K562 (cell line): ENCODE measurements around the gene C19orf47. TPM values are rescaled to one million over a fixed set of nuclear protein-coding genes. Genes with fewer than 3 reads are reported as not detected.

Source experiments
- ATAC-seq: fragments of 200-7000 bp; cut with Tn5 transposase; 3 replicates; pipeline ENCODE4 v1.9.1; 2020; ENCODE audit warnings: moderate library complexity
- BruUV-seq: library from RNA; stranded (reverse); fragments of 400-500 nt; replicated peaks from 2 replicates; lab custom pipeline; 2021; lab: Mats Ljungman, UMichigan
- CTCF ChIA-PET: fragments of 300-600 bp; formaldehyde crosslinking; extraction: SDS; loops from one replicate; lab custom pipeline; 2021; ENCODE audit warnings: low intra/inter-chr PET ratio; lab: Yijun Ruan, JAX
- POLR2A ChIA-PET: fragments of 300-600, 350-650 bp; sonication (Branson Sonifier 250); formaldehyde crosslinking; extraction: SDS; loops from one replicate; lab custom pipeline; 2021; ENCODE audit warnings: antibody characterized with exemption, inconsistent platforms; lab: Yijun Ruan, JAX
- DNase-seq, 4 experiments: peaks; one replicate each; pipeline versions ENCODE4 v3.0.0 to v3.0.0-alpha.2; 2011 to 2018; ENCODE audit warnings: low spot score in 3 of 4, mixed read lengths in 3 of 4; ENCODE audit errors: extremely low read depth in 1 of 4
- FAIRE-seq: peaks from 2 replicates; lab custom pipeline; 2011; peaks lifted over from hg19 to GRCh38; lab: Jason Lieb, UNC
- H2AFZ ChIP-seq: 2 replicates; pipeline ENCODE4 v1.6.0; 2011; ENCODE audit warnings: low read depth, low read length, control low read depth, inconsistent platforms
- H3K27ac ChIP-seq: fragments of 200-600 bp; 3 replicates; pipeline ENCODE4 v1.8.0; 2011; ENCODE audit warnings: low read depth, mild to moderate bottlenecking, control low read depth, inconsistent platforms, low read length, moderate library complexity, mixed read lengths; ENCODE audit errors: extremely low read depth
- H3K27me3 ChIP-seq, 2 experiments: fragments of 300-600 bp in 1 of 2; 2 replicates in 1 of 2; 3 replicates in 1 of 2; pipeline versions ENCODE4 v1.6.0 to v1.8.0; 2011; ENCODE audit warnings: inconsistent platforms in 2 of 2, low read length in 2 of 2, mild to moderate bottlenecking in 1 of 2, mixed read lengths in 1 of 2, moderate library complexity in 1 of 2; ENCODE audit not compliant: control insufficient read depth in 2 of 2, insufficient read depth in 2 of 2
- H3K36me3 ChIP-seq: fragments of 300-600 bp; 3 replicates; pipeline ENCODE4 v1.8.0; 2011; ENCODE audit warnings: mild to moderate bottlenecking, low read length, inconsistent platforms; ENCODE audit not compliant: control insufficient read depth, insufficient read depth
- H3K4me1 ChIP-seq, 2 experiments: fragments of 200-600 bp in 1 of 2; replicated peaks in 1 of 2; 2 replicates in 1 of 2; 3 replicates in 1 of 2; pipeline versions ENCODE4 v1.5.1 to v1.8.0; 2011; ENCODE audit warnings: inconsistent platforms in 2 of 2, low read length in 2 of 2, mild to moderate bottlenecking in 1 of 2, mixed read lengths in 1 of 2, moderate library complexity in 1 of 2; ENCODE audit not compliant: control insufficient read depth in 2 of 2, insufficient read depth in 2 of 2
- H3K4me2 ChIP-seq: 2 replicates; pipeline ENCODE4 v1.6.1; 2011; ENCODE audit warnings: low read length, control low read depth, inconsistent platforms, mixed read lengths; ENCODE audit not compliant: insufficient read depth
- H3K4me3 ChIP-seq: fragments of 200-600 bp; sonication (generic), shearing (Covaris generic); 2 replicates; pipeline ENCODE4 v1.5.1; 2016; ENCODE audit warnings: control low read depth, inconsistent platforms
- H3K79me2 ChIP-seq: fragments of 200-600 bp; 3 replicates; pipeline ENCODE4 v1.8.0; 2011; ENCODE audit warnings: low read length, inconsistent platforms; ENCODE audit not compliant: control insufficient read depth, insufficient read depth
- H3K9ac ChIP-seq, 2 experiments: 2 replicates each; pipeline versions ENCODE4 v1.6.0 to v1.6.1; 2011; ENCODE audit warnings: low read depth in 2 of 2, low read length in 2 of 2, control low read depth in 1 of 2, inconsistent platforms in 1 of 2, mild to moderate bottlenecking in 1 of 2, mixed read lengths in 1 of 2; ENCODE audit not compliant: insufficient read depth in 1 of 2
- H3K9me1 ChIP-seq: one replicate; pipeline ENCODE4 v1.6.0; 2011; ENCODE audit warnings: inconsistent platforms, mild to moderate bottlenecking, low read length, moderate library complexity; ENCODE audit not compliant: control insufficient read depth, insufficient read depth
- H3K9me3 ChIP-seq: replicated peaks from 2 replicates; pipeline ENCODE4 v1.5.1; 2011; ENCODE audit warnings: low read depth, low read length, inconsistent platforms; ENCODE audit not compliant: control insufficient read depth, insufficient read depth
- H4K20me1 ChIP-seq: replicated peaks from 2 replicates; pipeline ENCODE4 v1.6.1; 2011; ENCODE audit warnings: low read length, inconsistent platforms, mixed read lengths; ENCODE audit not compliant: control insufficient read depth, insufficient read depth
- HOXB6 ChIP-seq: fragments of 250-450 bp; sonication (Bioruptor Pico); IDR thresholded peaks from 2 replicates; pipeline ENCODE4 v1.5.1; 2022; ENCODE audit warnings: mild to moderate bottlenecking, borderline replicate concordance
- PRMT5 ChIP-seq: sonication (generic); formaldehyde crosslinking; IDR thresholded peaks from 2 replicates; pipeline ENCODE4 v1.5.0; 2020; ENCODE audit warnings: missing genetic modification reagents
- YBX1 ChIP-seq: fragments of 450-650 bp; IDR thresholded peaks from 2 replicates; pipeline ENCODE4 v1.7.1; 2016; ENCODE audit warnings: mild to moderate bottlenecking
- ZSCAN32 ChIP-seq: fragments of 450-650 bp; formaldehyde crosslinking; IDR thresholded peaks from 2 replicates; pipeline ENCODE4 v1.4.0; 2020; ENCODE audit warnings: mild to moderate bottlenecking, moderate library complexity
- WGBS: fragments of 100-300 bp; shearing (Covaris generic); methylation state at CpG from one replicate; pipeline ENCODE4 v1.1.6; 2016; ENCODE audit warnings: low coverage, mixed read lengths; ENCODE audit not compliant: insufficient coverage; ENCODE audit errors: missing lambda C conversion rate; 5-methylcytosine and 5-hydroxymethylcytosine counted together
- in situ Hi-C: fragments of 300-500 bp; cut with MboI; formaldehyde crosslinking; loops from 4 replicates; pipeline ENCODE4 v1.15.0; 2018; ENCODE audit warnings: inconsistent platforms, mixed read lengths
- intact Hi-C: fragments of 100-400 bp; cut with micrococcal nuclease; formaldehyde crosslinking; loops from 2 replicates; pipeline ENCODE4 v1.14.2; 2022
- polyA plus RNA-seq, 8 experiments: library from polyadenylated mRNA; depleted of rRNA in 4 of 8; stranded (reverse) in 5 of 8; unstranded in 3 of 8; fragments of >200 nt; fragmentation: Nextera tagmentation in 2 of 8; fragmentation: Illumina TruSeq in 1 of 8; extraction: Ambion mirVana in 2 of 8; extraction: Trizol in 1 of 8; gene quantifications; 2 replicates each; pipeline versions ENCODE4 v1.2.1 to v1.2.3, GENCODE V29; 2011 to 2014; ENCODE audit warnings: inconsistent platforms in 1 of 8, missing spikeins in 1 of 8
- total RNA-seq, 7 experiments: library from RNA; depleted of rRNA in 6 of 7; stranded (reverse); fragments of >200 nt in 6 of 7; fragmentation: Illumina TruSeq in 2 of 7; extraction: Trizol in 2 of 7; gene quantifications; 2 replicates each; pipeline versions ENCODE4 v1.2.1 to v1.2.3, GENCODE V29; 2011 to 2021; ENCODE audit warnings: low replicate concordance in 1 of 7
- TF ChIP-seq, protein P1 (sequence below): conservative IDR thresholded peaks from 2 replicates; pipeline ENCODE4 v1.6.1; 2011; ENCODE audit warnings: low read depth, mild to moderate bottlenecking, low read length; ENCODE audit not compliant: control insufficient read depth

The C19orf47 gene
- total and polyA plus RNA-seq, 9 of the 15 experiments (the other 6 are each of a cell fraction or from before 2014, with no cell fraction given) = 0.08 to 26.1 (median 14.7) TPM

DNA sequence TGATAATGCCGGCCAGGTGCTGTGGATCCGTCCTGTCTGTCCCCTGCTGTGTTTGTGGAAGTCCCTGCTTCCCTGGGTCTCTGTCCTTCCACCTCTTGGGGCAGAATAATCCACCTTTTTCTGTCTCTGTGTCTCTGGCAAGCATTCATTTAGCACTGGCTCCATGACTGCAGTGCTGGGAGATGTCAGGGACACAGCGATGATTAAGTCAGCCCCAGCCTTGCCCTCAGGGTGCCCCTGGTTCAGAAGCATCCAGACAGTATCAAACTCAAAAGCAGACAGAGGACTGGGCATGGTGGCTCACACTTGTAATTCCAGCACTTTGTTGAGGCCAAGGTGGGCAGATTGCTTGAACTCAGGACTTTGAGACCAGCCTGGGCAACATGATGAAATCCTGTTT is 40.3 kb upstream of the C19orf47 start:
- 11% methylated on average over 3 of the region's 3 CpGs for WGBS
- Histone ChIP-seq H3K9me1 (no peaks in the 10 kb centered on the region), H3K4me1 (peaks cover 6 to 21% of the 10 kb centered on the region in 2 experiments; a peak in 3 of 5 replicates), H3K36me3 (no peaks in the 10 kb centered on the region), H2AFZ (no peak overlapping the region), H3K79me2 (no peaks in the 10 kb centered on the region), H4K20me1 (no peaks in the 10 kb centered on the region), H3K9ac (no peak overlapping the region), H3K27ac (no peak overlapping the region), H3K9me3 (no peaks in the 10 kb centered on the region), H3K4me2 (no peak overlapping the region)
- FAIRE-seq (no peak), DNase-seq (no peak), ATAC-seq (no peak)
- CTCF ChIA-PET = no interaction called here
- TF ChIP-seq, protein P1, sequence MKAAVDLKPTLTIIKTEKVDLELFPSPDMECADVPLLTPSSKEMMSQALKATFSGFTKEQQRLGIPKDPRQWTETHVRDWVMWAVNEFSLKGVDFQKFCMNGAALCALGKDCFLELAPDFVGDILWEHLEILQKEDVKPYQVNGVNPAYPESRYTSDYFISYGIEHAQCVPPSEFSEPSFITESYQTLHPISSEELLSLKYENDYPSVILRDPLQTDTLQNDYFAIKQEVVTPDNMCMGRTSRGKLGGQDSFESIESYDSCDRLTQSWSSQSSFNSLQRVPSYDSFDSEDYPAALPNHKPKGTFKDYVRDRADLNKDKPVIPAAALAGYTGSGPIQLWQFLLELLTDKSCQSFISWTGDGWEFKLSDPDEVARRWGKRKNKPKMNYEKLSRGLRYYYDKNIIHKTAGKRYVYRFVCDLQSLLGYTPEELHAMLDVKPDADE = no peak
- TF ChIP-seq YBX1 (no peak), ZSCAN32 (CRISPR knock-in tag) (no peak), PRMT5 (CRISPR knock-in tag) (no peak), HOXB6 (no peak)
- TF ChIP-seq, all 486 proteins: peak for 0
- POLR2A ChIA-PET = interaction anchor here (1.2 kb wide), 1 partner anchor 9 kb away, joined by 9 read pairs; no protein-coding TSS in a partner anchor
- Histone ChIP-seq H3K27me3 (peaks cover 0 to 14% of the 10 kb centered on the region in 2 experiments; a peak in 3 of 5 replicates), H3K4me3 (no peak overlapping the region)
- in situ Hi-C loops (no loop called here), intact Hi-C loops (no loop called here)
- BruUV-seq = no TSS peak
